B cell (primary cell): ENCODE measurements around the gene GSG1L. TPM values are rescaled to one million over a fixed set of nuclear protein-coding genes. Genes with fewer than 3 reads are reported as not detected.

Source experiments
- ATAC-seq: fragments of 200-7000 bp; cut with Tn5 transposase; one replicate; pipeline ENCODE4 v1.10.0; 2021; ENCODE audit warnings: low read depth, mild to moderate bottlenecking, moderate number of reproducible peaks, moderate library complexity
- CTCF ChIA-PET: fragments of 350-600 bp; sonication (Branson Sonifier 250); formaldehyde crosslinking; loops from one replicate; lab custom pipeline; 2021; ENCODE audit warnings: antibody characterized with exemption, inconsistent platforms; lab: Charles Lee
- POLR2A ChIA-PET: fragments of 350-600 bp; sonication (Branson Sonifier 250); formaldehyde crosslinking; loops from one replicate; lab custom pipeline; 2021; ENCODE audit warnings: antibody characterized with exemption; lab: Charles Lee
- DNase-seq: peaks from one replicate; pipeline ENCODE4 v3.0.0; 2013
- H2AFZ ChIP-seq: 2 replicates; pipeline ENCODE4 v1.6.1; 2012; ENCODE audit warnings: mild to moderate bottlenecking, low read depth, low read length; ENCODE audit not compliant: insufficient read depth, poor library complexity, severe bottlenecking
- H3K27ac ChIP-seq, 2 donors: 1 replicate in 1 of 2; 2 replicates in 1 of 2; pipeline ENCODE4 v1.5.1; 2012 to 2013; ENCODE audit warnings: low read length in 2 of 2, mild to moderate bottlenecking in 2 of 2, moderate library complexity in 1 of 2
- H3K27me3 ChIP-seq, 4 experiments: fragments of 200-600 bp in 1 of 4; sonication (generic) in 1 of 4; replicated peaks in 1 of 4; 1 replicate in 2 of 4; 2 replicates in 2 of 4; pipeline versions ENCODE4 v1.6.1 to v1.7.0; 2013 to 2016; ENCODE audit warnings: low read length in 3 of 4, mild to moderate bottlenecking in 2 of 4, mixed read lengths in 1 of 4, moderate library complexity in 1 of 4; ENCODE audit not compliant: insufficient read depth in 4 of 4, control insufficient read depth in 3 of 4; ENCODE audit errors: control extremely low read depth in 1 of 4
- H3K36me3 ChIP-seq, 2 experiments: replicated peaks in 1 of 2; 1 replicate in 1 of 2; 2 replicates in 1 of 2; pipeline versions ENCODE4 v1.6.1 to v1.7.1; 2013; ENCODE audit warnings: low read length in 1 of 2; ENCODE audit not compliant: insufficient read depth in 2 of 2, control insufficient read depth in 1 of 2; ENCODE audit errors: control extremely low read depth in 1 of 2, extremely low read depth in 1 of 2
- H3K4me1 ChIP-seq, 2 donors: fragments of 200-600 bp in 1 of 2; sonication (generic) in 1 of 2; 1 replicate in 1 of 2; 2 replicates in 1 of 2; pipeline versions ENCODE4 v1.5.1 to v1.6.1; 2013 to 2017; ENCODE audit warnings: low read length in 2 of 2; ENCODE audit not compliant: control insufficient read depth in 2 of 2, insufficient read depth in 2 of 2
- H3K4me2 ChIP-seq: replicated peaks from 2 replicates; pipeline ENCODE3; 2012; ENCODE audit warnings: mild to moderate bottlenecking, low read depth, low read length; ENCODE audit not compliant: poor library complexity, severe bottlenecking
- H3K4me3 ChIP-seq, 5 experiments: fragments of 200-600 bp in 1 of 5; sonication (generic) in 1 of 5; 1 replicate in 3 of 5; 2 replicates in 2 of 5; pipeline versions ENCODE4 v1.5.1 to v1.7.0; 2011 to 2016; ENCODE audit warnings: low read length in 4 of 5, mild to moderate bottlenecking in 4 of 5, low read depth in 2 of 5, control low read depth in 1 of 5, moderate library complexity in 1 of 5; ENCODE audit not compliant: insufficient read depth in 1 of 5; ENCODE audit errors: control extremely low read depth in 1 of 5, extremely low read depth in 1 of 5
- H3K79me2 ChIP-seq: fragments of 200-600 bp; sonication (generic); one replicate; pipeline ENCODE4 v1.6.0; 2016; ENCODE audit warnings: low read length; ENCODE audit not compliant: control insufficient read depth, insufficient read depth
- H3K9ac ChIP-seq: fragments of 200-600 bp; sonication (generic); 2 replicates; pipeline ENCODE4 v1.6.1; 2017; ENCODE audit warnings: mild to moderate bottlenecking, low read length, moderate library complexity
- H3K9me3 ChIP-seq, 3 donors: one replicate each; pipeline versions ENCODE4 v1.6.1 to v1.7.1; 2013; ENCODE audit warnings: low read length in 2 of 3; ENCODE audit not compliant: control insufficient read depth in 2 of 3, insufficient read depth in 1 of 3; ENCODE audit errors: control extremely low read depth in 1 of 3
- H4K20me1 ChIP-seq: 2 replicates; pipeline ENCODE4 v1.6.0; 2012; ENCODE audit warnings: mild to moderate bottlenecking, low read length; ENCODE audit not compliant: insufficient read depth, control insufficient read depth, poor library complexity, severe bottlenecking
- H3K27ac Mint-ChIP-seq: one replicate; pipeline ENCODE4 v1.8.0; 2021; ENCODE audit warnings: mixed read lengths
- H3K27me3 Mint-ChIP-seq: one replicate; pipeline ENCODE4 v1.8.0; 2021; ENCODE audit warnings: mixed read lengths
- H3K4me1 Mint-ChIP-seq: one replicate; pipeline ENCODE4 v1.8.0; 2021; ENCODE audit warnings: mixed read lengths
- H3K4me3 Mint-ChIP-seq: one replicate; pipeline ENCODE4 v1.8.0; 2021; ENCODE audit warnings: mixed read lengths
- H3K9me3 Mint-ChIP-seq: one replicate; pipeline ENCODE4 v1.8.0; 2022; ENCODE audit warnings: mixed read lengths; ENCODE audit not compliant: insufficient read depth
- CTCF ChIP-seq: fragments of 200-600 bp; IDR thresholded peaks from one replicate; pipeline ENCODE4 v1.8.0; 2022; ENCODE audit warnings: antibody characterized with exemption, mild to moderate bottlenecking
- EZH2 ChIP-seq: IDR thresholded peaks from 2 replicates; pipeline ENCODE4 v1.6.1; 2012; ENCODE audit warnings: borderline replicate concordance, low read depth, mild to moderate bottlenecking, moderate library complexity, low read length; ENCODE audit not compliant: insufficient read depth, poor library complexity, severe bottlenecking
- WGBS: methylation state at CpG from one replicate; pipeline ENCODE4 v1.1.5; 2013; ENCODE audit warnings: missing lambda C conversion rate; ENCODE audit not compliant: insufficient coverage; 5-methylcytosine and 5-hydroxymethylcytosine counted together
- intact Hi-C: fragments of 100-400 bp; cut with micrococcal nuclease; formaldehyde crosslinking; loops from one replicate; pipeline ENCODE4 v1.10.0; 2022
- polyA plus RNA-seq: library from polyadenylated mRNA; depleted of rRNA; stranded (reverse); fragments of >200 nt; gene quantifications from 2 replicates; pipeline ENCODE4 v1.2.3, GENCODE V29; 2012
- total RNA-seq, 2 donors: library from RNA; stranded (reverse); fragments of 120-200 nt in 1 of 2; gene quantifications; 1 replicate in 1 of 2; 2 replicates in 1 of 2; pipeline versions ENCODE4 v1.2.3 to v1.2.4, GENCODE V29; 2013 to 2022

The GSG1L gene
- total and polyA plus RNA-seq, 2 donors (not counting 1 experiment from before 2014, with no cell fraction given), result 0.01 TPM; not detected in 1

- no peak overlapping the region for H3K9ac ChIP-seq
- no peak overlapping the region for H3K4me3 Mint-ChIP-seq
- ATAC-seq, result no peak
- H3K4me1 ChIP-seq, result no peaks in the 10 kb centered on the region
- peaks cover 0 to 6% (median 0%) of the 10 kb centered on the region in 3 donors for H3K9me3 ChIP-seq
- H3K27me3 Mint-ChIP-seq, result peaks cover 6% of the 10 kb centered on the region
- no peak for TF ChIP-seq EZH2
- TF ChIP-seq CTCF, result no peak
- no peak overlapping the region for H3K4me2 ChIP-seq
- ChIA-PET POLR2A (no interaction called here), CTCF (no interaction called here)
- H3K4me3 ChIP-seq, result no peak overlapping the region
- H3K27ac ChIP-seq, result no peak overlapping the region
- peaks cover 0 to 5% (median 1%) of the 10 kb centered on the region in 4 experiments for H3K27me3 ChIP-seq
- no peaks in the 10 kb centered on the region for H3K36me3 ChIP-seq
- H3K9me3 Mint-ChIP-seq, result no peaks in the 10 kb centered on the region
- no peak for DNase-seq
- WGBS, result 7% methylated on average over 2 of the region's 5 CpGs
- no peak overlapping the region for H3K27ac Mint-ChIP-seq
- H3K79me2 ChIP-seq, result no peaks in the 10 kb centered on the region
- intact Hi-C loops, result no loop called here
- H2AFZ ChIP-seq, result no peak overlapping the region
- H3K4me1 Mint-ChIP-seq, result no peaks in the 10 kb centered on the region
- H4K20me1 ChIP-seq, result no peaks in the 10 kb centered on the region
Observed at GRCh38 chr16:27798241-27798640, 265.3 kb downstream of the GSG1L start.

DNA sequence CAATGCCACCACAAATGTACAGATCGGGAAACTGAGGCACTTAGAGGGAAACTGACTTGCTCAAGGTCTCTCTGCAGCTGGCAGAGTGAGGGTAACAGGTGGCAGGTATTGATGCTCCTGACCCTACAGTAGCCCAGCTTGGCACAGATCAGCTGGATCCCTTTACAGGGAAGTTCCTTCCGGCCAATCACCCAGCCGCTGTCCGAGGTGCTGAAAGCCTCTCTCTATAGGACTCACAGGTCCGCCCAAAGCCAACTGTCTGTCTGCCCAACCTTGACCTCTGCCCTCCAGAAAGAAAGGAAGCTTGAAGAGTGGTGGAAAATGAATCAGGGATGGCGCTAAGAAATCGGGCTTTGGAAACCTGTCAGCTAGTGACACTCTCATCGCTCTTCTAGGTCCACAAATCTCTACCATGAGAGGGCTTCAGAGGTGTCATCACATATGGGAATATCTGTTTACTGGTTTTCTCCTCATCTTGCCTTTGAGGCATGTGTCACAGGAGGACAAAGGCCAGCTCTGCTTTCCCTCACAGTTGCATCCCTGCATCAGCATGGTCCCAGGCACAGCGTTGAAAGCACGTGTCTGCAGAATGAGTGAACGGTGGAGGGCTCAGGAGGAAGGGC lies 267.4 kb downstream of the GSG1L start:
- Histone ChIP-seq H3K79me2 (no peaks in the 10 kb centered on the region), H3K4me2 (no peak overlapping the region), H3K27me3 (peaks cover 0 to 5% (median 1%) of the 10 kb centered on the region in 4 experiments), H3K27ac (no peak overlapping the region), H3K36me3 (no peaks in the 10 kb centered on the region), H4K20me1 (no peaks in the 10 kb centered on the region), H3K9ac (no peak overlapping the region), H3K4me1 (no peaks in the 10 kb centered on the region), H3K9me3 (peaks cover 0 to 3% (median 0%) of the 10 kb centered on the region in 3 donors), H3K4me3 (no peak overlapping the region), H2AFZ (no peak overlapping the region)
- ATAC-seq (no peak), DNase-seq (no peak)
- ChIA-PET POLR2A (no interaction called here), CTCF (no interaction called here)
- WGBS, result 66% methylated on average over 6 of the region's 11 CpGs
- H3K4me1 Mint-ChIP-seq, result no peaks in the 10 kb centered on the region
- no peak overlapping the region for H3K4me3 Mint-ChIP-seq
- no peak overlapping the region for H3K27ac Mint-ChIP-seq
- intact Hi-C loops, result no loop called here
- TF ChIP-seq EZH2 (no peak), CTCF (no peak)
- H3K27me3 Mint-ChIP-seq, result no peaks in the 10 kb centered on the region
- H3K9me3 Mint-ChIP-seq, result no peaks in the 10 kb centered on the region
